AG10803 (cell line): ENCODE measurements around the gene NRGN.

Experiments
- DNase-seq: peaks from one replicate; pipeline ENCODE4 v3.0.0; 2010; ENCODE audit warnings: low read depth
- H3K4me3 ChIP-seq: 2 replicates; pipeline ENCODE4 v1.5.1; 2011; ENCODE audit warnings: mild to moderate bottlenecking, low read length, control low read depth
- CTCF ChIP-seq: conservative IDR thresholded peaks from 2 replicates; pipeline ENCODE4 v1.5.1; 2011; ENCODE audit warnings: mild to moderate bottlenecking, low read length, control low read depth, inconsistent platforms

The NRGN gene

GRCh38 chr11:124717421-124717785 lies 22.3 kb upstream of the NRGN start:
- no peak for TF ChIP-seq CTCF
- no peak overlapping the region for H3K4me3 ChIP-seq
- no peak for DNase-seq

- no peak for TF ChIP-seq CTCF
- DNase-seq: no peak
- peak overlapping the region; percentile 47 for H3K4me3 ChIP-seq
These were observed 21.7 kb upstream of the NRGN start for GRCh38 chr11:124717786-124718651.

- DNase-seq: no peak
- no peak overlapping the region for H3K4me3 ChIP-seq
- TF ChIP-seq CTCF: no peak
These were observed 20.9 kb upstream of the NRGN start for GRCh38 chr11:124718801-124719200.

GRCh38 chr11:124719534-124719933 lies 20.2 kb upstream of the NRGN start:
- H3K4me3 ChIP-seq: no peak overlapping the region
- no peak for TF ChIP-seq CTCF
- no peak for DNase-seq

- H3K4me3 ChIP-seq: no peak overlapping the region
- DNase-seq: no peak
- TF ChIP-seq CTCF: no peak
These were observed 17.6 kb upstream of the NRGN start for GRCh38 chr11:124722176-124722575.

- TF ChIP-seq CTCF: no peak
- H3K4me3 ChIP-seq: no peak overlapping the region
- no peak for DNase-seq
These were observed 14.6 kb upstream of the NRGN start for GRCh38 chr11:124724979-124725718.

- no peak overlapping the region for H3K4me3 ChIP-seq
These were observed 14.0 kb upstream of the NRGN start for GRCh38 chr11:124725719-124726105.

More at GRCh38 chr11:124725719-124726105, 14.0 kb upstream of the NRGN start:
- no peak for TF ChIP-seq CTCF
- DNase-seq: peak; percentile 36
